Measurements from ENCODE around the gene MCRS1. TPM values are rescaled to one million over a fixed set of nuclear protein-coding genes. Genes with fewer than 3 reads are reported as not detected.

Gene MCRS1
- total RNA-seq, 4 donors from 2014 or later = 28.7 to 62.0 (median 34.6) TPM

DNA sequence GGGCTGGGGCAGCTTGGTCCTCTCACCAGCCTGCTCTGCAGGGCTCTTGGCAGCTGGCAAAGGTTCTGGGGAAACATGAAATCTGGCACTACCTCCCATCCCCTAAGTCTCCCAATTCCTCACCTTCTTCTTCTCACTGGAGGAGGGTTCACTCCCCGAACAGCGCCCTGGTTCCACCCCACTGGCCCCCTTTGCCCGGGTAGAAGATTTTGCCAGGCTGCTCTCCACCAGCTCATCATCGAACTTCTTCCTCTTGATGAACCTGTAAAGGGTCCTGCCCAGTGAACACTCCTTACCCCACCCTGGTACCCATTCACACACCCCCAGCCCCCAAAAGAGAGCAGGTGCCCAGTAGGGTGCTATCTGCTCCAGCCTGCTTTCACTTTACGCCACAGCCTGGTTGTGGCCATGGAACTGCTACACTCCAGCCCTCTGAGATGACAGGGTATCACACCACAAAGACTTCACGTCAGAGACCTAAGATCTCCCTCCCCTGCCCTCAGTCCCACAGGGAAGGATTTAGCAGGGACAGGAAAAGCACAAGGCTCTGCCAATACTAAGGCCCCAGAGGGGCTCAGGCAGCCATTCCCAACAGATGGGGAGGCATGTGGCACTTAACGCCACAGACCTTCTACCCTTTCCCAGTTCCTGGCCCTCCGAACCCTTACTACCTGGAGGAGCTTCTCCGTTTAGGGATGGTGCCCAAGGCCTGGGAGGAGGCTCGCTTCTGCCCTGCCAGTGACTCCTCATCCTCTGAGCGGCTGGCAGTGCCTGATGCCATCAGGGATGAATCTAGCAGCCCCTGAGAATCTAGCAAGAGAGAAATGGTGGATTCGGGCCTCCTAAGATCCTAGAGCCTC lies 2.3 kb downstream of the MCRS1 start:
- peaks cover 40 to 50% of the 10 kb centered on the region in 2 donors for H3K4me1 ChIP-seq
- peak overlapping the region; percentile 89 to 94 (median 90) for H3K27ac ChIP-seq
- H3K9me3 ChIP-seq = no peaks in the 10 kb centered on the region
- ATAC-seq = no peak
- TF ChIP-seq, protein P1, sequence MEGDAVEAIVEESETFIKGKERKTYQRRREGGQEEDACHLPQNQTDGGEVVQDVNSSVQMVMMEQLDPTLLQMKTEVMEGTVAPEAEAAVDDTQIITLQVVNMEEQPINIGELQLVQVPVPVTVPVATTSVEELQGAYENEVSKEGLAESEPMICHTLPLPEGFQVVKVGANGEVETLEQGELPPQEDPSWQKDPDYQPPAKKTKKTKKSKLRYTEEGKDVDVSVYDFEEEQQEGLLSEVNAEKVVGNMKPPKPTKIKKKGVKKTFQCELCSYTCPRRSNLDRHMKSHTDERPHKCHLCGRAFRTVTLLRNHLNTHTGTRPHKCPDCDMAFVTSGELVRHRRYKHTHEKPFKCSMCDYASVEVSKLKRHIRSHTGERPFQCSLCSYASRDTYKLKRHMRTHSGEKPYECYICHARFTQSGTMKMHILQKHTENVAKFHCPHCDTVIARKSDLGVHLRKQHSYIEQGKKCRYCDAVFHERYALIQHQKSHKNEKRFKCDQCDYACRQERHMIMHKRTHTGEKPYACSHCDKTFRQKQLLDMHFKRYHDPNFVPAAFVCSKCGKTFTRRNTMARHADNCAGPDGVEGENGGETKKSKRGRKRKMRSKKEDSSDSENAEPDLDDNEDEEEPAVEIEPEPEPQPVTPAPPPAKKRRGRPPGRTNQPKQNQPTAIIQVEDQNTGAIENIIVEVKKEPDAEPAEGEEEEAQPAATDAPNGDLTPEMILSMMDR (IDR thresholded peaks at IDR 0.05 in 4 of 5, conservative IDR thresholded peaks at IDR 0.05 in 1 of 5) = no peak
- no peak for TF ChIP-seq POLR2A (IDR thresholded peaks at IDR 0.05)
- no peak for DNase-seq
- in situ Hi-C loops (cut with MboI; ENCODE audit: low sequenced_read_pairs in 4 of 4) (no loop called here), intact Hi-C loops (cut with DNase I; ENCODE audit: low total_unique reads) (loop anchor here (1.0 to 2.0 kb wide), 2 partner anchors 13 to 206 kb away; no protein-coding TSS in a partner anchor)
- peak overlapping the region in 1 of 4 donors; percentile 41 for H3K4me3 ChIP-seq
- H3K27me3 ChIP-seq = no peaks in the 10 kb centered on the region
- H3K36me3 ChIP-seq = peaks cover 0 to 41% of the 10 kb centered on the region in 2 donors

DNA sequence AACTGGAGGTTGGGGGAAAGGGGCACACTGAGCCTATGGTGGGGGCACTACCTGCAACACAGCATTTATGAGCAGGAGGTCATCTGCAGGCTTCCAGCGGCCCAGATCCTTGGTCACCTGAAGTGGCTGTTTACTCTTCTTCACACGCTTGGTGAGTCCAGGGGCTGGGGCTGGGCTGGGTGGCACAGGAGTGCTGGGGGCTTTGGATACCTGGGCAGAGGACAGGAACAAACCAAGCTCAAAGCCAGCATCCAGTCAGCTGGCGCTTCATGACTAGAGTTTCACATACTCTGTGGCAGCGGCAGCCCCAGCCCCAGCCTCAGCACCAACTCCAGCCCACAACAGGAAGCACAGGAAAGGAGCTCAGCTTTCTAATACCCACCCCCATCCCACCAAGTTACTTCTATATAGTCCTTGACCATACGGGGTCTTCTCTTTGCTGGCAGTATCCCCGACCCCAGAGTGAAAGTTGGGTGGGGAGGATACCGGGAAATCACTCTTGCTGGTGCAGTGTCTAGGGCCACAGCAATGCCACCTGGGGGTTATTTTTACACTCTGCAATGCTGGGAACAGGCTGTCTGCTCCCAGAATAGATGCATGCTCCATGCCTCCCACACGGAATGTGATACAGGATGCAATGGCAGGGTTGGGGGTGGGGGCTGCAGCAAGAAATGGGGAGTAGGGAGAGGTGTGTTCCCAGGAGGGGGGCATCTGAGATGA lies 3.1 kb downstream of the MCRS1 start:
- in situ Hi-C loops (cut with MboI; ENCODE audit: low sequenced_read_pairs in 4 of 4) (no loop called here), intact Hi-C loops (cut with DNase I; ENCODE audit: low total_unique reads) (loop anchor here (1.0 kb wide), 1 partner anchor 206 kb away; no protein-coding TSS in a partner anchor)
- H3K27me3 ChIP-seq = no peaks in the 10 kb centered on the region
- ATAC-seq (peak; percentile 68 to 71), DNase-seq (peak; percentile 23 to 57)
- H3K36me3 ChIP-seq = peaks cover 0 to 48% of the 10 kb centered on the region in 2 donors
- H3K4me3 ChIP-seq = peak overlapping the region; percentile 4 to 41 (median 22)
- peak overlapping the region; percentile 89 to 94 (median 90) for H3K27ac ChIP-seq
- TF ChIP-seq, protein P1 (IDR thresholded peaks at IDR 0.05 in 4 of 5, conservative IDR thresholded peaks at IDR 0.05 in 1 of 5) = peak in 1 of 5 experiments; percentile 21
- TF ChIP-seq POLR2A (IDR thresholded peaks at IDR 0.05) = no peak
- no peaks in the 10 kb centered on the region for H3K9me3 ChIP-seq
- H3K4me1 ChIP-seq = peaks cover 40 to 50% of the 10 kb centered on the region in 2 donors

DNA sequence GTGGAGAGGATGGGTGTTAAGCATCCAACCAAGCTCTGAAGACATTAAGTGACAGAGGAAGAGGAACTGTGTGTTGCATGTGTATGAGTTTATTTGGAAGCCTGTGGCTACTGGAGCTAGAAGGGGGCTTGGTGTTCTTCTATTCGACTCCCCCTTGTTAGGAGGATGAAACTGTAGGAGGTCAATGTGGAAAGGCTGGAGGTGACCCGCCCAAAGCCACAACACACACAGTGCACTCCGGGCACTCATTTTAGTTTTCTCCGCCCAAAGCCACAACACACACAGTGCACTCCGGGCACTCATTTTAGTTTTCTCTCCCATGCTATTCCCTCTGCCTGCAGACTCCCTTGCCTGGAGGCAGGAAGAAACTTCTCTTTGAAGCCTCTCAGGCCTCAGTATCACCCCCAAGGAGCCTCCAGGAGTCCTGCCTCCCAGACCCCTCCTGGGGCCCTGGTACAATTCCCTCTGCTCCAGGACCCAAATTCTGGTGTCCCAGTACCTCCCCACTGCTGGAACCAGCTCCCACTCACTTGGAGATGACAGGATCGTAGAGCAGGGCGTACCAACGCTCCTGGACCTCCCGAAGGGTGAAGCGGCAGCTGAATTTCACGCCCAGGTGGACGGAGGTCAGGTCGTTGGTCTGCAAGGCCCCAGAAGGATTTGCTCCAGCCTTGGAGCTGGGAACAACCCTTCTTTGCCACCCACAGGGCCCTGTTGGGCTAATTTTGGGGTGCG lies 3.8 kb downstream of the MCRS1 start:
- peak overlapping the region in 1 of 4 donors; percentile 41 for H3K4me3 ChIP-seq
- DNase-seq (no peak), ATAC-seq (no peak)
- TF ChIP-seq, protein P1 (IDR thresholded peaks at IDR 0.05 in 4 of 5, conservative IDR thresholded peaks at IDR 0.05 in 1 of 5) = no peak
- TF ChIP-seq POLR2A (IDR thresholded peaks at IDR 0.05) = no peak
- H3K27ac ChIP-seq = peak overlapping the region; percentile 89 to 94 (median 90)
- peaks cover 0 to 56% of the 10 kb centered on the region in 2 donors for H3K36me3 ChIP-seq
- no peaks in the 10 kb centered on the region for H3K27me3 ChIP-seq
- H3K9me3 ChIP-seq = no peaks in the 10 kb centered on the region
- H3K4me1 ChIP-seq = peaks cover 40 to 43% of the 10 kb centered on the region in 2 donors
- in situ Hi-C loops (cut with MboI; ENCODE audit: low sequenced_read_pairs in 4 of 4) (no loop called here), intact Hi-C loops (cut with DNase I; ENCODE audit: low total_unique reads) (no loop called here)

DNA sequence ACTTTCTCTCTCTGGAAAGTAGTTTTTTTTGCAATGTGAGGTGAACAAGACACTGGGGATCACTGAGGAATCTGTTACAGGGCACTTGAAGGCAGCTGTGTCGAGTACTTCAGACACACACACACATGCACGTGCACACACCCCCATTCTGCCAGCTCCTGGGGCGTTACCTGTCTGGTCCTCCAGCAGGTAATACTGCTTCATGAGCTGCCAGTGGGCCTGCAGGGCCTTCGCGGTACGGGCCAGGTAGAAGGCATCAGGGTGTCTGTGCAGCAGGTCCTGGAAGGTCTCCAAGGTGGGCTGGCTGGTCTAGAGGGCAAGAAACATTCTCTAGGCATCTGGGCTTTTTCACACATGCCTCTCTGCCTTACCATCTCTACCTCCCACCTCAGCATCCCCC lies 5.1 kb downstream of the MCRS1 start:
- no peak for ATAC-seq
- TF ChIP-seq, protein P1 (IDR thresholded peaks at IDR 0.05 in 4 of 5, conservative IDR thresholded peaks at IDR 0.05 in 1 of 5) = no peak
- no peak for TF ChIP-seq POLR2A (IDR thresholded peaks at IDR 0.05)
- peaks cover 0 to 69% of the 10 kb centered on the region in 2 donors for H3K36me3 ChIP-seq
- intact Hi-C loops (cut with DNase I; ENCODE audit: low total_unique reads) (no loop called here), in situ Hi-C loops (cut with MboI; ENCODE audit: low sequenced_read_pairs in 4 of 4) (no loop called here)
- no peaks in the 10 kb centered on the region for H3K27me3 ChIP-seq
- H3K27ac ChIP-seq = no peak overlapping the region
- H3K4me3 ChIP-seq = no peak overlapping the region
- no peaks in the 10 kb centered on the region for H3K9me3 ChIP-seq
- peaks cover 37 to 40% of the 10 kb centered on the region in 2 donors for H3K4me1 ChIP-seq
- no peak for DNase-seq
